Kidney tubule cell (primary cell): ENCODE results near the gene CGAS.
"Not testable (repeated sequence)": the region's sequence is repeated elsewhere in the genome, so short reads cannot be mapped to it uniquely, and the experiment has no call there.

Source experiments
- DNase-seq: peaks from one replicate; pipeline ENCODE4 v3.0.0-alpha.2; 2018; ENCODE audit warnings: low spot score

Gene CGAS

GRCh38 chr6:73395875-73396274, 56.2 kb downstream of the CGAS start:
- DNase-seq, result no peak

- peak; percentile 35 for DNase-seq
Observed at GRCh38 chr6:73394577-73395354, 57.3 kb downstream of the CGAS start, which contains the start of gene DDX43. Gene DDX43, plus strand, starts transcription at chr6:73394828. Its CDS starts 78 bp downstream, at chr6:73394906.

DNA sequence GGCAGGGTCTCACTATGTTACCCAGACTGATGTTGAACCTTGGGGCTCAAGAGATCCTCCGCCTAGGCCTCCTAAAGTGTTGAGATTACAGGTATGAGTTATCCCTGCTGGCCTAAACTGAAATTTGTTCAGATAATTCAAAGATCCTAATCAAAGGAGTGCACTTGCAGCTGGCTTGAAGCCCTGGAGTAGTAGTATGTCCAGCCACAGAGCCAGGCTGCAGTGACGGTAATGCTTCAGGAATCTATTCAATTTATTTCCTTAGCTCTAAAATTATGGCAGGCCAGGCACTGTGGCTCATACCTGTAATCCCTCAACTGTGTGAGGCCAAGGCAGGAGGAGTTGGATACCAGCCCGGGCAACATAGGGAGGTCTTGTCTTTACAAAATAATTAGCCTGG, 58.8 kb downstream of the CGAS start:
- peak; percentile 39 for DNase-seq

DNA sequence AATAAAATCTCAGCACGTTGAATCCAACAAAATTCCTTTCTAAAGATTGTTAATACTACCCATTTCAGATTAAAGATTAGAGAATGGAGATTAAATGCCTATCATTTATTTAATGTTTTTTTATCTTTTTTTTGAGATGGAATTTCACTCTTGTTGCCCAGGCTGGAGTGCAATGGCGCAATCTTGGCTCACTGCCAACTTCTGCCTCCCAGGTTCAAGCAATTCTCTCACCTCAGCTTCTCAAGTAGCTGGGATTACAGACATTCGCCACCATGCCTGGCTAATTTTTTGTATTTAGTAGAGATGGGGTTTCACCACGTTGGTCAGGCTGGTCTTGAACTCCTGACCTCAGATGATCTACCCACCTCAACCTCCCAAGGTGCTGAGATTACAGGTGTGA, 59.9 kb downstream of the CGAS start:
- DNase-seq, result not testable (repeated sequence)

- DNase-seq, result no peak
Observed at GRCh38 chr6:73391675-73392074, 60.4 kb downstream of the CGAS start.

- DNase-seq, result no peak
Observed at GRCh38 chr6:73389854-73390253, 62.2 kb downstream of the CGAS start.

DNA sequence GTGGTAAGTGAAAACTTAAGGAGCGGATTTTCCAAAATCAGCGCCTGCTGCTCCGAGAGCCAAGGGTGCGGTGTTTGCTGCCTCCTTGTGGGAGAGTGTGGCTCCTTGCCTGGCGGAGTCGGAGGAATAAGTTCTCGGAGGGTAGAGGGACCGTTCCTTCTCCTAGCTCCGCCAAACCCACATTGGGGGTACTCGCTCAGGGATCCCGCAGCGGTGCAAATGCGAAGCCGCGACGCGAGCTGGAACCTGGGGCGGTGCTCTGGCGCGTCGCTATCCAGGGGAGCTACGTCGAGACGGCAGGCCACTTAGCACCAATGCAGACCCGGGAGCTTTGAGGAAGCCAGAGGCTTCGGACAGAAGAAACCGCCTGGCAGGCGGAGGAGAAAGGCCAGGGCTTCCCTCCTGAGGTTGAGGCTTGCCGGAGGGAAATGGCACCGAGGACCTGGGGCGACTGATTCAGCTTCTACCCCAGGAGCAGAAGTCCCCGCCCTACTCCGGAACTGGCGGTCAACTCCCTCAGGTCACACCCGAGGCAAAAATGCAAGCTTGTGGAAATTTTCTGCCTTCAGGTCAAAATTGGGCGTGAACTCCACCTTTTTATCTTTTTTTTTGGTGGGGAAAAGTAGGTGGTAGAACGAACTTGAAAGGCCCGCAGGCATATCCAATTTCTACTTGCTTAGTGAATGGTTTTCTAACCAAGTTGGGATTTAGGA, 63.1 kb downstream of the CGAS start:
- peak; percentile 69 for DNase-seq

DNA sequence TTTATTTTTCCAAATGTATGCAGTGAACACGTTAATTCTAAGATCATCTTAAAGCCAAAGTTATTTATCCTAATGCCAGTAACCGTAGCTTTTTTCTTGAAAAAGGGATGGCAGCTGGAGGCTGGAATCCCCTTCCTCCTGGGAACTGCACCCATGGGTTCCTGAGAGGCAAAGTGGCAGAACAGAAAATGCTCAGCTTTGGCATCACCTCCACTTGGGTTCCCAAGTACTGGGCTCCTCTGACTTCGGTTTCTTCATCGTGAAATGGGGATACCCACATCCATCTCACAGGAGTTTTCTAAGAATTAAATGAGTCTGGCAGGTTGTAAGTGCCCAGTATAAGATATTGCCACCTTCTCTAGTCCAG, 63.7 kb downstream of the CGAS start:
- DNase-seq, result no peak

- peak; percentile 36 for DNase-seq
Observed at GRCh38 chr6:73382462-73383113, 69.5 kb downstream of the CGAS start.

GRCh38 chr6:73381531-73381930, 70.6 kb downstream of the CGAS start:
- DNase-seq, result not testable (repeated sequence)

- no peak for DNase-seq
Observed at GRCh38 chr6:73377225-73377624, 74.9 kb downstream of the CGAS start.

DNA sequence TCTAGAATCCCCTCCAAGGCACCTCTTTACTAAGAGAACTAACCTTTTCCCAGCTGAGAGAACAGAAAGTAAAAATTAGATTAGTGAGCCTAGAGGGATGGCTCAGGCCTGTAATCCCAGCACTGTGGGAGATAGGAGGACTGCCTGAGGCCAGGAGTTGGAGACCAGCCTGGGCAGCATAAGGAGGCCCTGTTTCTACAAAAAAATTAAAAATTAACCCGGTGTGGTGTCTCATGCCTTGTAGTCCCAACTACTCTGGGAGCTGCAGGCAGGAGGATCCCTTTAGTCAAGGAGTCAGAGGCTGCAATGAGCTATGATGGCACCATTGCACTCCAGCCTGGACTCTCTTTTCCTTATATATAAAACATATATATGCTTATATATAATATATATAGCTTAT, 76.9 kb downstream of the CGAS start:
- DNase-seq, result peak; percentile 71
